Measurements from ENCODE around the gene LAG3.

The LAG3 gene

GRCh38 chr12:6752921-6753771, 19.2 kb upstream of the LAG3 start, which contains the start of gene MLF2:
TSS of gene MLF2 (minus strand) at chr12:6753141. CDS start at chr12:6752334, 807 bp downstream.
- DNase-seq (ENCODE audit: low read depth in 2 of 2), result peak; percentile 97 to 98

GRCh38 chr12:6753772-6754356, 18.5 kb upstream of the LAG3 start:
- no peak for DNase-seq (ENCODE audit: low read depth in 2 of 2)

- no peak for DNase-seq (ENCODE audit: low read depth in 2 of 2)
These were observed 17.9 kb upstream of the LAG3 start for GRCh38 chr12:6754411-6754810.

DNA sequence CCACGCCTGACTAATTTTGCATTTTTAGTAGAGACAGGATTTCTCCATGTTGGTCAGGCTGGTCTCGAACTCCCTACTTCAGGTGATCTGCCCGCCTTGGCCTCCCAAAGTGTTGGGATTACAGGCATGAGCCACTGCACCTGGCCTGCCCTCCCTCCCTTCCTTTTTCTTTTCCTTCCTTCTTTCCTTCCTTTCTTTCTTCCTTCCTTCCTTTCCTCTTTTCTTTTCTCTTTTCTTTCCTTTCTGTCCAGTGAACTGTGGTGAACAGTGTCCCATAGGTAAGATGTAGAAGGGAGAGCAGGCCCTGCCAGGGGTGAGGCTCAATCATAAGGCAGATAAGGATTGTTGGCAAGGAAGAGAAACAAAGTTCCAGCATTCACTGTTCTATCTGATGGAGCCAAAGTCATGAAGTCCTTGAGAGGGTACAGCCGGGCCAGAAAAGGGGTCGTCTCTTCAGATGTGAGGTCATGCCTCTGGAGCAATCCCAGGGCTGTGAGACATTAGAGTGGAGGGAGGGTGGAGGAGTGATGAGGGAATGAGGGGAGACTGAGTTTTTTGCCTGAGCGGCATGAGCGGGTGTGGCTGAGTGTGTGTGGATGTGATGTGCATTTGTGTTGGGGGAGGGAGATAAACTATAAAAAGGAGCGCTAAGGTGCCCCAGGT, 15.2 kb upstream of the LAG3 start:
- no peak for DNase-seq (ENCODE audit: low read depth in 2 of 2)

DNA sequence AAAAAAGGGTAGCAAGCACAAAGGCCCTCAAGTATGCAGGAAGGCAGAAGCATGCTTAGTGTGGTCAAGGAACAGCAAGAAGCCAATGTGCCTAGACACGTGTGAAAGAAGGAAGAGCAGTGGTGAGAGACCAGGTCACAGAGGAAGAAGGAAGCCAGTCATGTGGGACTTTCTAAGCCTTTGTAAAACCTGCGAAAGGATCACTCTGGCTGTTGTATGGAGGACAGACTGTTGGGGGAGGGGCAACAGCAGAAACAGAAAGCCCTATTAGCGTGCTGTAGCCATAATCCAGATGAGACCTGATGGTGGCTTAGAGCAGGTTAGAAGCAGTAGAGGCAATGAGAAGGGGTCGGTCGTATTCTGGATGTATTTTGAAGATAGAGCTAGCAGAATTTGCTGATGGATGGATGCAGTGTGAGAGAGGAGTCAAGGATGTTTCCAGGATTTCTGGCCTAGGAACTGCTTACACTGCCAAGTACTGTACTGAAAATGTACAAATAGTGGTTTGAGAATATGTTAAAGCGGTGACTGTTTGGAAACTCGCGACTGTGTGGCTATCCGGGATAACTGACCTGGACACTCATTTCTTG, 13.7 kb upstream of the LAG3 start:
- DNase-seq (ENCODE audit: low read depth in 2 of 2), result no peak

- no peak for DNase-seq (ENCODE audit: low read depth in 2 of 2)
These were observed 12.6 kb upstream of the LAG3 start for GRCh38 chr12:6759741-6760140.

- DNase-seq (ENCODE audit: low read depth in 2 of 2), result no peak
These were observed 8.9 kb upstream of the LAG3 start for GRCh38 chr12:6763380-6763779.

- no peak for DNase-seq (ENCODE audit: low read depth in 2 of 2)
These were observed 8.1 kb upstream of the LAG3 start for GRCh38 chr12:6764011-6764828.

DNA sequence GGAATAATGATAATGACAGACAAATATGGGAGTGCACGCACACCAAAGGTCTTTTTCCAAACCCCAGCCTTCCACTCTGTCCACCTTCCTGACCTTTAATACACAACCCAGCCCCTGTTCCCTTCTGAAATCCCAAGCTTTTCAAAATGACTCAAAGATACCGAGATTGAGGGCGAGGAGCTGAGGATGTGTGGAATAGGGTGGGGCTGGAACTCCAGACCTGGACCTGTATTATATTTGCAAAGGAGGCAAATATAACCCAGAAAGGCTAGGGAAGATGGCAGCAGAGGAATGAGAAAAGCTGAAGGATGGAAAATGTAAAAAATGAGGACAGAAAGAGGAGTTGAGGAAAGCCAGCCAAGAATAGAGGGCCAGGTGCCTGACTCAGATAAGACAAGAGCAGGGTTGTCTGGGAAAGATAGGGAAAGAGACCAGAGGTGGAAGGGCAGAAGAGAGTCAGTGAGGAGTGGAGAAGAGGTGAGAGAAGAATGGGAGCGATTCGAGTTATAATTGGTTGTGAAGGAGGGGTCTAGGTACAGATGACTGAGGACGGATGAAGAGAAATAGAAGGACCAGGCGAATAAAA, 7.2 kb upstream of the LAG3 start:
- no peak for DNase-seq (ENCODE audit: low read depth in 2 of 2)

GRCh38 chr12:6765634-6766581, 6.4 kb upstream of the LAG3 start, which contains the start of gene PTMS:
TSS of gene PTMS (plus strand) at chr12:6766363. CDS start at chr12:6766706, 343 bp downstream.
- DNase-seq (ENCODE audit: low read depth in 2 of 2), result no peak

- DNase-seq (ENCODE audit: low read depth in 2 of 2), result no peak
These were observed 5.5 kb upstream of the LAG3 start for GRCh38 chr12:6766651-6767349.

- DNase-seq (ENCODE audit: low read depth in 2 of 2), result no peak
These were observed 4.7 kb upstream of the LAG3 start for GRCh38 chr12:6767353-6768319.

GRCh38 chr12:6768437-6768914, 3.8 kb upstream of the LAG3 start:
- no peak for DNase-seq (ENCODE audit: low read depth in 2 of 2)

DNA sequence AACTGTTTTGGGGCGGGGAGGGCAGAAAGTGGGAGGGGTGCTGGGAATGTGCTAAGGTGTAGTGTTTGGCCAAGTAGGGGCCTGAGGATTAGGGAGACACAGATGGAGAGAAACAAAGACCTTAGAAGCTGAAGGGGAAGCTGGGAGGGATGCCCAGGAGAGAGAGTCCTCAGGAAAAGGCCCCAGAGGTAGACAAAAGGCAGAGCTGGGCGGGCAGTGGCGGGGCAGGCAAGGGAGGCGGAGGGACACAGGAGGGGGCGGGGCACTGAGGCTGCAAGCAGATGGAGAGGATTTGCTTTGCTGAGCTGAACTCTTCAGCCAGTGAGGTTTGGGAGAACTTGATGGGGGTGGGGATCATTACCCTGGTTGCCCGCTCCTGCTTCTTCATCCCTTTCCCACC, 3.3 kb upstream of the LAG3 start:
- DNase-seq (ENCODE audit: low read depth in 2 of 2), result no peak

GRCh38 chr12:6769666-6770065, 2.7 kb upstream of the LAG3 start:
- no peak for DNase-seq (ENCODE audit: low read depth in 2 of 2)

- no peak for DNase-seq (ENCODE audit: low read depth in 2 of 2)
These were observed 2.2 kb upstream of the LAG3 start for GRCh38 chr12:6770094-6770493.

GRCh38 chr12:6770600-6770999, 1.7 kb upstream of the LAG3 start:
- no peak for DNase-seq (ENCODE audit: low read depth in 2 of 2)

GRCh38 chr12:6771091-6771495, 1.2 kb upstream of the LAG3 start:
- no peak for DNase-seq (ENCODE audit: low read depth in 2 of 2)

Measured in activated CD4-positive, alpha-beta T cell treated with anti-CD3 and anti-CD28 coated beads for 24 hours (primary cell).